Heart left ventricle (tissue), 16 donors: ENCODE measurements around the gene ZNF446. TPM values are rescaled to one million over a fixed set of nuclear protein-coding genes. Genes with fewer than 3 reads are reported as not detected.

Experiments used
- ATAC-seq, 4 donors: fragments of 200-7000 bp; cut with Tn5 transposase; one replicate each; pipeline ENCODE4 v1.9.1; 2020 to 2022; ENCODE audit warnings: moderate library complexity in 4 of 4, mild to moderate bottlenecking in 3 of 4, moderate number of reproducible peaks in 1 of 4
- DNase-seq, 5 donors: peaks; one replicate each; pipeline ENCODE4 v3.0.0-alpha.2; 2020
- H3K27ac ChIP-seq, 12 donors: fragments of 200-600 bp; sonication (generic) in 4 of 12; one replicate each; pipeline versions ENCODE4 v1.5.0 to v1.8.0; 2016 to 2022; ENCODE audit warnings: mild to moderate bottlenecking in 2 of 12
- H3K27me3 ChIP-seq, 9 donors: fragments of 200-600 bp; sonication (generic) in 2 of 9; one replicate each; pipeline versions ENCODE4 v1.5.1 to v1.8.0; 2016 to 2022; ENCODE audit warnings: mild to moderate bottlenecking in 3 of 9
- H3K36me3 ChIP-seq, 9 donors: fragments of 200-600 bp; sonication (generic) in 2 of 9; one replicate each; pipeline versions ENCODE4 v1.5.0 to v1.8.0; 2018 to 2022; ENCODE audit warnings: mild to moderate bottlenecking in 2 of 9
- H3K4me1 ChIP-seq, 12 donors: fragments of 200-600 bp; sonication (generic) in 4 of 12; one replicate each; pipeline versions ENCODE4 v1.5.0 to v1.8.0; 2016 to 2022; ENCODE audit warnings: mild to moderate bottlenecking in 3 of 12
- H3K4me3 ChIP-seq, 12 donors: fragments of 200-600 bp; sonication (generic) in 4 of 12; one replicate each; pipeline versions ENCODE4 v1.5.0 to v1.8.0; 2017 to 2022; ENCODE audit warnings: mild to moderate bottlenecking in 9 of 12, moderate library complexity in 4 of 12
- H3K9me3 ChIP-seq, 12 donors: fragments of 200-600 bp; sonication (generic) in 4 of 12; one replicate each; pipeline versions ENCODE4 v1.5.0 to v1.8.0; 2016 to 2022; ENCODE audit warnings: mild to moderate bottlenecking in 1 of 12
- POLR2A ChIP-seq, 2 donors: fragments of 450-650 bp; IDR thresholded peaks; one replicate each; pipeline ENCODE4 v1.6.1; 2017; ENCODE audit warnings: antibody characterized with exemption in 2 of 2, mild to moderate bottlenecking in 2 of 2, moderate library complexity in 2 of 2
- WGBS, 4 donors: extraction: QIAGEN DNeasy Blood & Tissue Kit in 2 of 4; methylation state at CpG; one replicate each; pipeline versions ENCODE4 v1.1.5 to v1.1.7; 2013 to 2018; 5-methylcytosine and 5-hydroxymethylcytosine counted together
- intact Hi-C, 10 donors: fragments of 100-400 bp; cut with DNase I; formaldehyde crosslinking; loops; one replicate each; pipeline versions ENCODE4 v1.11.1 to v1.14.2; 2022
- polyA plus RNA-seq, 2 donors: library from polyadenylated mRNA; stranded (reverse); fragments of 200-250 nt; gene quantifications; one replicate each; pipeline ENCODE4 v1.2.3, GENCODE V29; 2013
- total RNA-seq, 9 donors: library from RNA; depleted of rRNA in 2 of 9; stranded (reverse); fragments of >200 nt in 2 of 9; fragmentation: NEBNext Ultra II Directional in 3 of 9; extraction: Animal tissue kit (Norgen Biotek cat#: 25700) in 3 of 9; gene quantifications; one replicate each; pipeline versions ENCODE4 v1.1.0 to v1.2.4, GENCODE V29; 2016 to 2023
- TF ChIP-seq, protein P1 (sequence below), 12 donors: fragments of 200-600 bp; sonication (generic) in 4 of 12; IDR thresholded peaks; one replicate each; pipeline versions ENCODE4 v1.5.0 to v1.8.0; 2018 to 2022; ENCODE audit warnings: antibody characterized with exemption in 12 of 12, mild to moderate bottlenecking in 5 of 12
- donor health status: ischemic (EF 13 %, LVEDD 7.1; RV severe dilation, severe dysfunction).
- donor health status: healthy with polysubstance abuse.
- donor health status: DM: no; HTN: yes; CAD: no.
- donor health status: DM: no; HTN: no; CAD: no.
- donor health status: ischemic (EF 25% LVEDD 6.9; RV normal size, moderate dysfunction).
- donor health status: ischemic (EF 25% LVEDD 5.7; RV mildly dilated, moderate dysfunction).
- donor health status: healthy.
- donor health status: DM: yes; HTN: yes; CAD: no.
- donor health status: ischemic (EF 35%, LVEDD 5.7; RV mildly dilated, moderate dysfunction).
- donor health status: nonischemic (EF 11% LVEDD 7.7; RV severe dilation, severe dysfunction).
- donor health status: DM: yes; HTN: yes; CAD: no.
- donor health status: PGD.
- donor health status: ischemic (EF 29% LVEDD 5.4; RV normal size, mild dysfunction).
- donor health status: nonischemic (EF 23%, LVEDD 6.1; RV moderate dilation, normal function).

ZNF446 gene
- total and polyA plus RNA-seq, 11 donors: 4.3 to 9.3 (median 6.0) TPM

DNA sequence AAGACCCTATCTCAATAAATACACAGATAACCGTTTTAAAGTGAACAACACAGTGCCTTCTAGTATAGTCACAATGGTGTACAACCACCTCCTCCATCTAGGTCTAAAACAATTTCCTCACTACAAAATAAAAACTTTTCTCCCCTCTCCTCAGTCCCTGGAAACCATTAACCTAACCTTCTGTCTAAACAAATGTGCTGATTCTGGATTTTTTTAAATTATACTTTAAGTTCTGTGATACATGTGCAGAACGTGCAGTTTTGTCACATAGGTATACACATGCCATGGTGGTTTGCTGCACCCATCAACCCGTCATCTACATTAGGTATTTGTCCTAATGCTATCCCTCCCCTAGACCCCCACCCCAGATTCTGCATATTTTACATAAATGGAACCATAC lies 53.3 kb downstream of the ZNF446 start:
- TF ChIP-seq POLR2A (IDR thresholded peaks at IDR 0.05): no peak
- TF ChIP-seq, protein P1, sequence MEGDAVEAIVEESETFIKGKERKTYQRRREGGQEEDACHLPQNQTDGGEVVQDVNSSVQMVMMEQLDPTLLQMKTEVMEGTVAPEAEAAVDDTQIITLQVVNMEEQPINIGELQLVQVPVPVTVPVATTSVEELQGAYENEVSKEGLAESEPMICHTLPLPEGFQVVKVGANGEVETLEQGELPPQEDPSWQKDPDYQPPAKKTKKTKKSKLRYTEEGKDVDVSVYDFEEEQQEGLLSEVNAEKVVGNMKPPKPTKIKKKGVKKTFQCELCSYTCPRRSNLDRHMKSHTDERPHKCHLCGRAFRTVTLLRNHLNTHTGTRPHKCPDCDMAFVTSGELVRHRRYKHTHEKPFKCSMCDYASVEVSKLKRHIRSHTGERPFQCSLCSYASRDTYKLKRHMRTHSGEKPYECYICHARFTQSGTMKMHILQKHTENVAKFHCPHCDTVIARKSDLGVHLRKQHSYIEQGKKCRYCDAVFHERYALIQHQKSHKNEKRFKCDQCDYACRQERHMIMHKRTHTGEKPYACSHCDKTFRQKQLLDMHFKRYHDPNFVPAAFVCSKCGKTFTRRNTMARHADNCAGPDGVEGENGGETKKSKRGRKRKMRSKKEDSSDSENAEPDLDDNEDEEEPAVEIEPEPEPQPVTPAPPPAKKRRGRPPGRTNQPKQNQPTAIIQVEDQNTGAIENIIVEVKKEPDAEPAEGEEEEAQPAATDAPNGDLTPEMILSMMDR (IDR thresholded peaks at IDR 0.05): no peak
- H3K27ac ChIP-seq: no peak overlapping the region
- ATAC-seq: no peak
- peaks cover 0 to 7% (median 0%) of the 10 kb centered on the region in 9 donors for H3K27me3 ChIP-seq
- intact Hi-C loops: no loop called here
- no peaks in the 10 kb centered on the region for H3K36me3 ChIP-seq
- 72 to 79% (median 75%) methylated on average over 3 of the region's 3 CpGs for WGBS, 4 donors
- no peaks in the 10 kb centered on the region for H3K4me1 ChIP-seq
- H3K9me3 ChIP-seq: no peaks in the 10 kb centered on the region
- H3K4me3 ChIP-seq: no peak overlapping the region
- DNase-seq: no peak

Other genes with a start within 250 kb of the ZNF446 start
- gene ZNF544, start 247.4 kb upstream of the ZNF446 start, total RNA-seq: 10 to 100 TPM; 20.8 to 38.7 (median 22.1) TPM
- gene ZNF544, start 247.4 kb upstream of the ZNF446 start, polyA plus RNA-seq: 10 to 100 TPM; 24.5 to 29.4 TPM
- 1 to 10 TPM; 4.0 to 7.8 (median 5.5) TPM for gene ZNF8, start 197.4 kb upstream of the ZNF446 start, total RNA-seq
- gene ZNF8, start 197.4 kb upstream of the ZNF446 start, polyA plus RNA-seq: 1 to 10 TPM; 2.6 to 3.3 TPM
- 10 to 100 TPM; 12.8 to 39.2 (median 20.3) TPM for gene ERVK3-1, start 171.0 kb upstream of the ZNF446 start, total RNA-seq
- gene ERVK3-1, start 171.0 kb upstream of the ZNF446 start, polyA plus RNA-seq: 10 to 100 TPM; 24.6 to 61.1 TPM
- gene ZSCAN22, start 149.4 kb upstream of the ZNF446 start, total RNA-seq: 1 to 10 TPM; 1.1 to 3.1 (median 2.0) TPM
- gene ZSCAN22, start 149.4 kb upstream of the ZNF446 start, polyA plus RNA-seq: 1 to 10 TPM in 1 of 2 donors, under 1 TPM in 1; 0.65 to 1.5 TPM
- 1 to 10 TPM in 7 of 9 donors, under 1 TPM in 2; 0.23 to 6.6 (median 3.0) TPM for gene A1BG, start 122.9 kb upstream of the ZNF446 start, total RNA-seq
- gene A1BG, start 122.9 kb upstream of the ZNF446 start, polyA plus RNA-seq: 1 to 10 TPM; 4.4 to 4.6 TPM
- 1 to 10 TPM in 1 of 9 donors, under 1 TPM in 8; 0.18 to 1.1 (median 0.46) TPM for gene ZNF497, start 113.6 kb upstream of the ZNF446 start, total RNA-seq
- gene ZNF497, start 113.6 kb upstream of the ZNF446 start, polyA plus RNA-seq: under 1 TPM; 0.08 to 0.28 TPM
- gene ZNF837, start 95.3 kb upstream of the ZNF446 start, total RNA-seq: under 1 TPM in 7 of 9 donors, not detected in 2; 0.17 to 0.75 (median 0.63) TPM
- gene ZNF837, start 95.3 kb upstream of the ZNF446 start, polyA plus RNA-seq: under 1 TPM; 0.24 to 0.57 TPM
- 100 to 1,000 TPM; 346 to 753 (median 485) TPM for gene RPS5, start 89.1 kb upstream of the ZNF446 start, total RNA-seq
- 1,000 to 10,000 TPM in 1 of 2 donors, 100 to 1,000 TPM in 1; 417 to 1,718 TPM for gene RPS5, start 89.1 kb upstream of the ZNF446 start, polyA plus RNA-seq
- not detected for gene RNF225, start 80.7 kb upstream of the ZNF446 start, total RNA-seq
- gene RNF225, start 80.7 kb upstream of the ZNF446 start, polyA plus RNA-seq: not detected
- 10 to 100 TPM; 12.7 to 21.6 (median 16.9) TPM for gene ZNF584, start 67.7 kb upstream of the ZNF446 start, total RNA-seq
- gene ZNF584, start 67.7 kb upstream of the ZNF446 start, polyA plus RNA-seq: 10 to 100 TPM in 1 of 2 donors, 1 to 10 TPM in 1; 6.1 to 31.4 TPM
- gene ZNF132, start 36.2 kb upstream of the ZNF446 start, total RNA-seq: 1 to 10 TPM; 3.1 to 6.7 (median 5.2) TPM
- 1 to 10 TPM; 1.7 to 1.8 TPM for gene ZNF132, start 36.2 kb upstream of the ZNF446 start, polyA plus RNA-seq
- 1 to 10 TPM; 2.3 to 5.1 (median 4.5) TPM for gene ZNF324B, start 24.7 kb upstream of the ZNF446 start, total RNA-seq
- 1 to 10 TPM; 1.4 to 3.1 TPM for gene ZNF324B, start 24.7 kb upstream of the ZNF446 start, polyA plus RNA-seq
- gene ZNF324, start 9.3 kb upstream of the ZNF446 start, total RNA-seq: 10 to 100 TPM in 1 of 9 donors, 1 to 10 TPM in 8; 4.0 to 10.1 (median 5.3) TPM
- gene ZNF324, start 9.3 kb upstream of the ZNF446 start, polyA plus RNA-seq: 1 to 10 TPM; 2.5 to 5.6 TPM
- gene SLC27A5, start 35.6 kb downstream of the ZNF446 start, total RNA-seq: 1 to 10 TPM; 1.8 to 5.0 (median 3.6) TPM
- 1 to 10 TPM; 5.9 to 9.1 TPM for gene SLC27A5, start 35.6 kb downstream of the ZNF446 start, polyA plus RNA-seq
- gene ZBTB45, start 43.5 kb downstream of the ZNF446 start, total RNA-seq: 10 to 100 TPM in 8 of 9 donors, 1 to 10 TPM in 1; 9.0 to 13.4 (median 10.5) TPM
- gene ZBTB45, start 43.5 kb downstream of the ZNF446 start, polyA plus RNA-seq: 1 to 10 TPM; 6.9 to 9.2 TPM
- gene TRIM28, start 67.7 kb downstream of the ZNF446 start, total RNA-seq: 100 to 1,000 TPM; 122 to 265 (median 163) TPM
- 100 to 1,000 TPM in 1 of 2 donors, 10 to 100 TPM in 1; 88.0 to 160 TPM for gene TRIM28, start 67.7 kb downstream of the ZNF446 start, polyA plus RNA-seq
- gene CHMP2A, start 78.8 kb downstream of the ZNF446 start, total RNA-seq: 100 to 1,000 TPM; 113 to 155 (median 129) TPM
- 100 to 1,000 TPM; 192 to 266 TPM for gene CHMP2A, start 78.8 kb downstream of the ZNF446 start, polyA plus RNA-seq
- gene UBE2M, start 82.3 kb downstream of the ZNF446 start, total RNA-seq: 100 to 1,000 TPM in 6 of 9 donors, 10 to 100 TPM in 3; 35.3 to 139 (median 115) TPM
- gene UBE2M, start 82.3 kb downstream of the ZNF446 start, polyA plus RNA-seq: 100 to 1,000 TPM in 1 of 2 donors, 10 to 100 TPM in 1; 64.7 to 114 TPM
- gene MZF1, start 97.0 kb downstream of the ZNF446 start, total RNA-seq: 10 to 100 TPM in 2 of 9 donors, 1 to 10 TPM in 7; 7.5 to 12.0 (median 9.1) TPM
- gene MZF1, start 97.0 kb downstream of the ZNF446 start, polyA plus RNA-seq: 10 to 100 TPM in 1 of 2 donors, 1 to 10 TPM in 1; 6.2 to 12.5 TPM